GM18511 (cell line): ENCODE data around the gene APBB1.

Experiments used
- ATAC-seq: cut with Tn5 transposase; IDR thresholded peaks from one replicate; pipeline ENCODE4 v1.9.1; 2021; ENCODE audit warnings: mild to moderate bottlenecking, moderate library complexity; ENCODE audit not compliant: unreplicated experiment

Gene APBB1

DNA sequence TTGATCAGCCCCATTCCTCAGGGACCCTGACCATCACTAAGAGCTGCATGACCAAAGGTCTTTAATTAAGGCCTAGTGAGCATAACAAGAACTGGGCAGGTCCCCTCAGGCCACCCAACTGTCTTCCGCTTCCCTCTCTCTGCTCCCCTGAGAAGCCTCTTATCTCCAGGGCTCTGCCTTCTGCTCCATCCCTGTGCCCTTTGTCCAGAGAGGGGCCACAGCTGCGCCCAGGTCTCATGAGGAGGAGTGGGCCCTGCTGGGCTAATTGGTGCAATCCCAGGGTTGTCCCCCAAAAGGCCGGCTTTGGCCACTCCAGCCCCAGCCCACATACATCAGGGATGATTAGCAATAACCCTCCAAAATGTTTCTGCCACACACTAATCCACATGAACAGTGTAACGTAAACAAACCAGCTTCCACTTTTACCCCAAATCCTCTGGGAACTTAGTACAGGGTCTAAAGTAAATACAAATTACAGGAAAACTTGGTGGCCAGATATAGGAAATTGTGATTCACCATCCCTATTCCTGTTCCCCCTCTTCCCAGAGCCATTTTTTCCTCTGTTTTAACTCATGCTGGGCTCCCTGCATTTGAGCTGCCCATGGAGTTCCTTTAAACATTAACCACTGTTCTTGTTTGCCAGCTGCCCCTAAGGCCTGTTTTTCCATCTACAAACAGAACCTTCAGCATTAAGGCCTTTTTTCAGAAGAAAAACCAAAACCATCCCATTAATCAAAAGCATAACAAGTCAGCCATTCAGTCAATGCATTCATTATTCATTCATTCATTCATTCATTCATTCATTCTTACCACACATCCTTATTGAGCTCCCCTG, 64.0 kb downstream of the APBB1 start:
- no peak for ATAC-seq

DNA sequence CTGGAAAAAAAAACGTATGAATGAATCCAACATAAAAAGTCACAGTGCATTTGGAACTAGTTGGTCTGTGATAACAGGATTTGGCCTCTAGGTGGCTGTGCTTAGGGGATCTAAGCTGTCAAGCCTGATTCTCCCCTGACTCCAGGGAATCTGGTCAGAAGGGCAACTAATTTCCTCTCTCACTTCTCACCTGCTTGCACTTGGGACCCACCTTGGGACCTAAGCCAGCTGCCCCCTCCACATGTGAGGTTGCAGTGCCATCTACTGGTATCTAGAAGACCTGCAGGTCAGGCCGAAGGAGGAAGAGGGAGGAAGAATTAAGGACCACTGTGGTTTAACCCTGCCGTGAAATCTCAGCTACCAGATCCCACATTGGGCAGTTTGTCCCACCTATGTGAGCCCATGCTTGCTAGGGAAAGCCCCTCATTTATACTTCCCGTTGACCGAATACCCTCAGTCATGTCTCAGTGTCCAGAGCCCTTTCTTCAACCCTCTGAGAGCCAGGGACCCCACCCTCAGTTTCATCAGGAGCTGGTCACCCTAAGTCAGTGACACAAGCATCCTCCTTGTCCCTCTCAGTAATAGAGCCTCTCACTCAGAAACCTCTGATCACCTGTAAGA, 65.4 kb downstream of the APBB1 start:
- peak; percentile 83 for ATAC-seq

DNA sequence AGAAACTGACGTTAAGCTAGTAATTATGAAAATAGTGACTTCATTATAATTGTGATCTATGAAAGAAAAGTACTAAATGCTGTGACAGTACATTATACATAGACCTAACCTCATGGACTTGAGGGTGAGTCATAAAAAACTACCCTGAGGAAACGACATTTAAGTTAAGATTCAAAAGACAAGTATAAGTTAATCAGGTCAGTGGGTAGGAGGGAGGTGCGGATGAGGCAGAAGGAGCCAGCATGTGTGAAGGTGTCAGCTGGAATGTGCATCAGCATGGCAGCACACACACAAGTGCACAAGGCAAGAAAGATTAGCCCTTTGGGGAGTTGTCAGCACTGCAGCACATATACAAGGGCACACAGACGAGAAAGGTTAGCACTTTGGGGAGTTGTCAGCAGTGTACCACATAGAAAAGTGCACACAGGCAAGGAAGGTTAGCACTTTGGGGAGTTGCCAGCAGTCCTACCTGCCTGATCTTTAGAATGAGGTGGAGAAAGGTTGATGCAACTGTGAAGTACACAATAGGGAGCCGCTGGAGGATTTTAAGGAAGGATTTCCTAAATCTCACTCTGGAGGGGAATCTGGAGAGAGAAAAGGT, 67.0 kb downstream of the APBB1 start:
- ATAC-seq, result no peak

DNA sequence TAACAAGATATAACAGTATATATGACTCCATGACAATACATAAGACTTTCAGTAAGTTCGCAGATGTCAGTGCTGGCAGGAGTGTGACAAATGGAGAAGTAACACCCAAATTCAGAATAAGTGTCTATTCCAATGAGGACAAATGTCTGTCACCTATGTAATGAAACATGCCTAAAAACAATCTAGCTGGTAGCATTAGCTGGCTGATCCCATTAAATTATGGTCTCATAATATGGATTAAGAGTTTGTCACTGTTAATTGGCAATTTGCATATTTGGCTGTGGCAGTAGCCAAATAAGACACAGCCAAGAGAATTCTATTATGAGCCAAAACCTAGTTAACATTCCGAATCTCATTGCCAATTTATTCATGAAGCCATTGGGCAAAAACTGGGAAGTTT, 68.4 kb downstream of the APBB1 start:
- no peak for ATAC-seq

DNA sequence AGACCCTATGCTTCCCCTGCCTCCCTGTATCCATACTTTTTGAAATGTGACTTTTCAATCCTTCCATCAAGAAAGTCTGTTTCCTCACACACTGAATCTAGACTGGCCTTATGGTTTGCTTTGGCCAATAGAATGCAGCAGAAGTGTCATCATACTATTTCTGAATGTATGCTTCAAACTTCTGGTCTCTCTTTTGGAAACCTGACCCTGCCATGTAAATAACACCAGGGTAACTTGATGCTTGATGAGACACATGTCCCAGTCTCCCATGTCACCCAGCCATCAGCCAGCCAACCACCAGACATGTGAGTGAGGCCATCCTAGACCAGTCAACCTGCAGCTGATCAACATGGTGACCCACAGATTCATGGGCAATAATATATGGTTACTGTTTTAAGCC, 68.9 kb downstream of the APBB1 start:
- ATAC-seq, result no peak

DNA sequence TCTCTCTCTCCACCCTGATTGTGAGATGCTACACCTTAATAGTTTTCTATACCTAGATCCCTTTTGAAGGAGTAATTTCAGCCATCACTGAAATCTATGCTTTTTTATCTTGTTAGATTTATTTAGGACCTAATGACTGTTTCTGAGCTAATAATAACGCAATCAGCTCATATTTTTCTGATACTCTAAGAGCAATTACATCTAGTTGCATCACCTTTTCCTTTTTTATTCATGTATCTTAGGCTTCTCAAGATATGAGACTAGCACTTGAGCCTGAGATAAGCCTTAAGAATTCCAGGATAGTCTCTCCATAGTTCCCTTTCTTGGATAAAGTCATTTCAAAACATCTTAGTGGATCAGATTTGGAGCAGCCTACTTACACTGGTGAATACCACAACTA, 73.5 kb downstream of the APBB1 start:
- no peak for ATAC-seq
